WTC11 (cell line): ENCODE measurements around the gene TTC39C. TPM values are rescaled to one million over a fixed set of nuclear protein-coding genes. Genes with fewer than 3 reads are reported as not detected.

Experiments used
- ATAC-seq: fragments of 200-7000 bp; cut with Tn5 transposase; 2 replicates; pipeline ENCODE4 v1.10.0; 2021; ENCODE audit warnings: mild to moderate bottlenecking, moderate library complexity
- CTCF ChIA-PET: fragments of 300-600 bp; sonication (Branson Sonifier 250); formaldehyde crosslinking; loops from one replicate; lab custom pipeline; 2021; ENCODE audit warnings: antibody characterized with exemption; lab: Charles Lee
- POLR2A ChIA-PET: fragments of 350-600 bp; sonication (Branson Sonifier 250); formaldehyde crosslinking; loops from one replicate; lab custom pipeline; 2021; ENCODE audit warnings: antibody characterized with exemption; lab: Charles Lee
- DNase-seq: peaks from one replicate; pipeline ENCODE4 v3.0.0; 2021; ENCODE audit warnings: low spot score
- H3K27ac Mint-ChIP-seq: 2 replicates; pipeline ENCODE4 v1.8.0; 2021; ENCODE audit warnings: mixed read lengths
- H3K27me3 Mint-ChIP-seq: 2 replicates; pipeline ENCODE4 v1.8.0; 2021; ENCODE audit warnings: low read depth, mild to moderate bottlenecking, moderate library complexity, mixed read lengths
- H3K36me3 Mint-ChIP-seq: 2 replicates; pipeline ENCODE4 v1.8.0; 2021; ENCODE audit warnings: mixed read lengths
- H3K4me1 Mint-ChIP-seq: 2 replicates; pipeline ENCODE4 v1.8.0; 2022; ENCODE audit warnings: mixed read lengths
- H3K4me3 Mint-ChIP-seq: 2 replicates; pipeline ENCODE4 v1.8.0; 2021; ENCODE audit warnings: mild to moderate bottlenecking, moderate library complexity, mixed read lengths
- H3K9me3 Mint-ChIP-seq: 2 replicates; pipeline ENCODE4 v1.8.0; 2021; ENCODE audit warnings: mixed read lengths
- CBFB ChIP-seq: sonication (generic); formaldehyde crosslinking; IDR thresholded peaks from 2 replicates; pipeline ENCODE4 v1.8.1; 2022; ENCODE audit warnings: mild to moderate bottlenecking, low read depth, missing genetic modification reagents
- CREB1 ChIP-seq: sonication (generic); formaldehyde crosslinking; IDR thresholded peaks from 2 replicates; pipeline ENCODE4 v1.8.0; 2023; ENCODE audit warnings: mild to moderate bottlenecking, missing genetic modification reagents
- CTCF ChIP-seq: fragments of 200-600 bp; IDR thresholded peaks from 2 replicates; pipeline ENCODE4 v1.8.0; 2022; ENCODE audit warnings: antibody characterized with exemption
- FOXJ3 ChIP-seq: sonication (generic); formaldehyde crosslinking; IDR thresholded peaks from 2 replicates; pipeline ENCODE4 v1.9.0; 2021; ENCODE audit warnings: missing genetic modification reagents, mild to moderate bottlenecking, borderline replicate concordance
- GTF2I ChIP-seq: fragments of 250-450 bp; sonication (Bioruptor Pico); conservative IDR thresholded peaks from 2 replicates; pipeline ENCODE4 v1.4.0; 2021; ENCODE audit warnings: mild to moderate bottlenecking
- HMGA2 ChIP-seq: fragments of 250-450 bp; sonication (Bioruptor Pico); IDR thresholded peaks from 2 replicates; pipeline ENCODE4 v1.4.0; 2021; ENCODE audit warnings: mild to moderate bottlenecking, moderate library complexity
- NFE2L1 ChIP-seq: sonication (generic); formaldehyde crosslinking; IDR thresholded peaks from 2 replicates; pipeline ENCODE4 v1.8.1; 2023; ENCODE audit warnings: missing genetic modification reagents
- NR2C2 ChIP-seq: sonication (generic); formaldehyde crosslinking; IDR thresholded peaks from 2 replicates; pipeline ENCODE4 v1.8.0; 2022; ENCODE audit warnings: mild to moderate bottlenecking, missing genetic modification reagents
- NR3C1 ChIP-seq: sonication (generic); formaldehyde crosslinking; conservative IDR thresholded peaks from 2 replicates; pipeline ENCODE4 v1.8.1; 2023; ENCODE audit warnings: low read depth, mild to moderate bottlenecking, missing genetic modification reagents
- PRRX2 ChIP-seq: fragments of 250-450 bp; sonication (Bioruptor Pico); IDR thresholded peaks from 2 replicates; pipeline ENCODE4 v1.8.0; 2021; ENCODE audit warnings: mild to moderate bottlenecking
- USF1 ChIP-seq: sonication (generic); formaldehyde crosslinking; IDR thresholded peaks from 2 replicates; pipeline ENCODE4 v1.8.0; 2022; ENCODE audit warnings: mild to moderate bottlenecking, missing genetic modification reagents
- ZMAT4 ChIP-seq: fragments of 250-450 bp; sonication (Bioruptor Pico); IDR thresholded peaks from 2 replicates; pipeline ENCODE4 v1.9.0; 2021; ENCODE audit warnings: mild to moderate bottlenecking
- ZNF121 ChIP-seq: sonication (generic); formaldehyde crosslinking; IDR thresholded peaks from 2 replicates; pipeline ENCODE4 v1.8.0; 2023; ENCODE audit warnings: missing genetic modification reagents
- total RNA-seq: library from RNA; stranded (reverse); gene quantifications from 3 replicates; pipeline ENCODE4 v1.2.3, GENCODE V29; 2021
- TF ChIP-seq, protein P1 (sequence below): sonication (generic); formaldehyde crosslinking; IDR thresholded peaks from 2 replicates; pipeline ENCODE4 v1.8.1; 2023; ENCODE audit warnings: mild to moderate bottlenecking, missing genetic modification reagents, borderline replicate concordance
- TF ChIP-seq, protein P2 (sequence below): sonication (generic); formaldehyde crosslinking; IDR thresholded peaks from 2 replicates; pipeline ENCODE4 v1.8.1; 2023; ENCODE audit warnings: mild to moderate bottlenecking, missing genetic modification reagents
- TF ChIP-seq, protein P3 (sequence below): sonication (generic); formaldehyde crosslinking; IDR thresholded peaks from 2 replicates; pipeline ENCODE4 v1.8.1; 2022; ENCODE audit warnings: mild to moderate bottlenecking, moderate library complexity, missing genetic modification reagents

The TTC39C gene
- total RNA-seq, 1 experiment from 2014 or later, result 57.3 TPM

- TF ChIP-seq, protein P1, sequence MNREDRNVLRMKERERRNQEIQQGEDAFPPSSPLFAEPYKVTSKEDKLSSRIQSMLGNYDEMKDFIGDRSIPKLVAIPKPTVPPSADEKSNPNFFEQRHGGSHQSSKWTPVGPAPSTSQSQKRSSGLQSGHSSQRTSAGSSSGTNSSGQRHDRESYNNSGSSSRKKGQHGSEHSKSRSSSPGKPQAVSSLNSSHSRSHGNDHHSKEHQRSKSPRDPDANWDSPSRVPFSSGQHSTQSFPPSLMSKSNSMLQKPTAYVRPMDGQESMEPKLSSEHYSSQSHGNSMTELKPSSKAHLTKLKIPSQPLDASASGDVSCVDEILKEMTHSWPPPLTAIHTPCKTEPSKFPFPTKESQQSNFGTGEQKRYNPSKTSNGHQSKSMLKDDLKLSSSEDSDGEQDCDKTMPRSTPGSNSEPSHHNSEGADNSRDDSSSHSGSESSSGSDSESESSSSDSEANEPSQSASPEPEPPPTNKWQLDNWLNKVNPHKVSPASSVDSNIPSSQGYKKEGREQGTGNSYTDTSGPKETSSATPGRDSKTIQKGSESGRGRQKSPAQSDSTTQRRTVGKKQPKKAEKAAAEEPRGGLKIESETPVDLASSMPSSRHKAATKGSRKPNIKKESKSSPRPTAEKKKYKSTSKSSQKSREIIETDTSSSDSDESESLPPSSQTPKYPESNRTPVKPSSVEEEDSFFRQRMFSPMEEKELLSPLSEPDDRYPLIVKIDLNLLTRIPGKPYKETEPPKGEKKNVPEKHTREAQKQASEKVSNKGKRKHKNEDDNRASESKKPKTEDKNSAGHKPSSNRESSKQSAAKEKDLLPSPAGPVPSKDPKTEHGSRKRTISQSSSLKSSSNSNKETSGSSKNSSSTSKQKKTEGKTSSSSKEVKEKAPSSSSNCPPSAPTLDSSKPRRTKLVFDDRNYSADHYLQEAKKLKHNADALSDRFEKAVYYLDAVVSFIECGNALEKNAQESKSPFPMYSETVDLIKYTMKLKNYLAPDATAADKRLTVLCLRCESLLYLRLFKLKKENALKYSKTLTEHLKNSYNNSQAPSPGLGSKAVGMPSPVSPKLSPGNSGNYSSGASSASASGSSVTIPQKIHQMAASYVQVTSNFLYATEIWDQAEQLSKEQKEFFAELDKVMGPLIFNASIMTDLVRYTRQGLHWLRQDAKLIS (CRISPR knock-in tag), result no peak
- TF ChIP-seq HMGA2 (CRISPR knock-in tag), result no peak
- TF ChIP-seq GTF2I (CRISPR knock-in tag), result no peak
- no peak for TF ChIP-seq ZMAT4 (CRISPR knock-in tag)
- no peak for TF ChIP-seq CREB1
- no peak for TF ChIP-seq CTCF
- TF ChIP-seq CBFB (CRISPR knock-in tag), result no peak
- no peak for TF ChIP-seq PRRX2
- no peak for TF ChIP-seq FOXJ3 (CRISPR knock-in tag)
- TF ChIP-seq, protein P2, sequence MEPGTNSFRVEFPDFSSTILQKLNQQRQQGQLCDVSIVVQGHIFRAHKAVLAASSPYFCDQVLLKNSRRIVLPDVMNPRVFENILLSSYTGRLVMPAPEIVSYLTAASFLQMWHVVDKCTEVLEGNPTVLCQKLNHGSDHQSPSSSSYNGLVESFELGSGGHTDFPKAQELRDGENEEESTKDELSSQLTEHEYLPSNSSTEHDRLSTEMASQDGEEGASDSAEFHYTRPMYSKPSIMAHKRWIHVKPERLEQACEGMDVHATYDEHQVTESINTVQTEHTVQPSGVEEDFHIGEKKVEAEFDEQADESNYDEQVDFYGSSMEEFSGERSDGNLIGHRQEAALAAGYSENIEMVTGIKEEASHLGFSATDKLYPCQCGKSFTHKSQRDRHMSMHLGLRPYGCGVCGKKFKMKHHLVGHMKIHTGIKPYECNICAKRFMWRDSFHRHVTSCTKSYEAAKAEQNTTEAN (CRISPR knock-in tag), result no peak
- no peak for TF ChIP-seq ZNF121 (CRISPR knock-in tag)
- no peak for TF ChIP-seq USF1 (CRISPR knock-in tag)
- TF ChIP-seq, protein P3, sequence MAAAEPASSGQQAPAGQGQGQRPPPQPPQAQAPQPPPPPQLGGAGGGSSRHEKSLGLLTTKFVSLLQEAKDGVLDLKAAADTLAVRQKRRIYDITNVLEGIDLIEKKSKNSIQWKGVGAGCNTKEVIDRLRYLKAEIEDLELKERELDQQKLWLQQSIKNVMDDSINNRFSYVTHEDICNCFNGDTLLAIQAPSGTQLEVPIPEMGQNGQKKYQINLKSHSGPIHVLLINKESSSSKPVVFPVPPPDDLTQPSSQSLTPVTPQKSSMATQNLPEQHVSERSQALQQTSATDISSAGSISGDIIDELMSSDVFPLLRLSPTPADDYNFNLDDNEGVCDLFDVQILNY (CRISPR knock-in tag), result no peak
- TF ChIP-seq NFE2L1 (CRISPR knock-in tag), result no peak
- TF ChIP-seq NR3C1 (CRISPR knock-in tag), result no peak
Observed at GRCh38 chr18:24173997-24174396, 159.4 kb downstream of the TTC39C start (continued).

DNA sequence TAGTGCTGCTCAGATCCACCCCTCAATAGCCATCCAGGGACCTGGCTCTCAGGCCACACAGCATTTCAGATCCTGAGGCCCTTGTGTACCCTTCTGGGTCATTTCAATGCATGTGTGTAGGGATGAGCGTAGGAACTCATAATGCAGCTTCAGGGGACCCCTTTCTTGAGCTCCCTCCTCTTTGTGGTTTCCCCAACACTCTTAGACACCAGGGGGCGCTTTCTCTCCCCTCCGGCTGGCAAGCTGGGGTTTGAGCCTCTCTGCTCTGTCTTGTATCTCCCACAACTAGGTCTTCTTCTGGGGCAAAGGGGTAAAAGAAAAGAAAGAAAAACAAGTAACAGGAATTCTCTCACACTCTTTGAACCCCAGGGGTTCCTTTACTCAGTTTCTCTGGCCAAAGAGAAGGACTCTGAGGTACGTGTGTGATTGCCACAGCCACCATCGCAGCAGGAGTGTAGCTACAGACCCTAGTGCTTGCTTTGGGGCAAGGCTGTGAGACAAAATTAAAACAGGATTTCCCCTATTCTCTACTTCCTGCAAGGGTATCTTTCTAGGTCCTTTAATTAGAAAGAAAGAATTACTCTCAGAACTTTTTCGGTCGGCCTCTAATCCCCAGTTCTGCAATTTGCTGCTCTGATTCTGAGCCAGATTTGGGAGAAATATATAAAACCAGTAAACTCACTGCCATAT, 162.3 kb downstream of the TTC39C start:
- DNase-seq, result peak; percentile 85
- no peak for TF ChIP-seq NR2C2 (CRISPR knock-in tag)
- TF ChIP-seq CTCF, result peak; percentile 78
- POLR2A ChIA-PET, result interaction anchor here (1.1 to 1.5 kb wide), 2 partner anchors 38 to 43 kb away, joined by 3 to 8 read pairs; partner anchors contain the start of gene CABYR
- peaks cover 22% of the 10 kb centered on the region for H3K36me3 Mint-ChIP-seq
- peak; percentile 91 for ATAC-seq
- peak overlapping the region; percentile 74; the same call in 1 of the 2 replicates for H3K27ac Mint-ChIP-seq
- CTCF ChIA-PET, result interaction anchor here (0.5 to 2.3 kb wide), 74 partner anchors 8 to 546 kb away, joined by 3 to 74 read pairs (median 5); partner anchors contain the start of genes CABYR, IMPACT and OSBPL1A
- no peaks in the 10 kb centered on the region for H3K9me3 Mint-ChIP-seq
- no peaks in the 10 kb centered on the region for H3K27me3 Mint-ChIP-seq
- H3K4me3 Mint-ChIP-seq, result no peak overlapping the region
- H3K4me1 Mint-ChIP-seq, result peaks cover 15% of the 10 kb centered on the region
